Testis (tissue), 3 donors: ENCODE results near the gene MYORG. TPM values are rescaled to one million over a fixed set of nuclear protein-coding genes. Genes with fewer than 3 reads are reported as not detected.

ENCODE experiments used
- DNase-seq: peaks from one replicate; pipeline ENCODE4 v3.0.0-alpha.2; 2019
- H3K27ac ChIP-seq, 2 donors: fragments of 200-600 bp; sonication (generic); one replicate each; pipeline ENCODE4 v1.5.1; 2019
- H3K27me3 ChIP-seq: fragments of 200-600 bp; sonication (generic); one replicate; pipeline ENCODE4 v1.5.1; 2019
- H3K36me3 ChIP-seq: fragments of 200-600 bp; sonication (generic); one replicate; pipeline ENCODE4 v1.5.1; 2017; ENCODE audit warnings: low read depth; ENCODE audit errors: missing control alignments
- H3K4me1 ChIP-seq: fragments of 200-600 bp; sonication (generic); one replicate; pipeline ENCODE4 v1.5.1; 2019
- H3K4me3 ChIP-seq, 2 donors: fragments of 200-600 bp; sonication (generic); one replicate each; pipeline ENCODE4 v1.5.1; 2017 to 2019
- H3K9me3 ChIP-seq: fragments of 200-600 bp; sonication (generic); one replicate; pipeline ENCODE4 v1.5.1; 2017
- CTCF ChIP-seq, 3 experiments: fragments of 450-650 bp in 2 of 3; fragments of 200-600 bp in 1 of 3; sonication (generic) in 1 of 3; IDR thresholded peaks; one replicate each; pipeline ENCODE4 v1.5.1; 2016 to 2019; ENCODE audit warnings: antibody characterized with exemption in 3 of 3, mild to moderate bottlenecking in 2 of 3, moderate library complexity in 1 of 3
- POLR2A ChIP-seq: fragments of 450-650 bp; IDR thresholded peaks from one replicate; pipeline ENCODE4 v1.6.1; 2017; ENCODE audit warnings: antibody characterized with exemption, mild to moderate bottlenecking, moderate library complexity
- WGBS, 2 donors: methylation state at CpG; one replicate each; pipeline ENCODE4 v1.1.5; 2018; 5-methylcytosine and 5-hydroxymethylcytosine counted together
- intact Hi-C: fragments of 100-400 bp; cut with DNase I; formaldehyde crosslinking; loops from one replicate; pipeline ENCODE4 v1.15.1; 2023; ENCODE audit warnings: low total_unique reads
- polyA plus RNA-seq: library from polyadenylated mRNA; stranded (reverse); fragments of 350-450 nt; fragmentation: Illumina TruSeq; extraction: RNeasy Lipid Tissue Mini Kit (QIAGEN cat#74804); gene quantifications from one replicate; pipeline ENCODE4 v1.2.3, GENCODE V29; 2014; ENCODE audit warnings: low read depth, low replicate concordance; ENCODE audit not compliant: insufficient read depth
- total RNA-seq, 2 donors: library from RNA; depleted of rRNA; stranded (reverse); fragments of >200 nt; gene quantifications; one replicate each; pipeline ENCODE4 v1.2.3, GENCODE V29; 2016

Gene MYORG
- total and polyA plus RNA-seq, 3 donors from 2014 or later: 2.8 to 4.6 (median 2.8) TPM

- Histone ChIP-seq H3K27ac (no peak overlapping the region), H3K36me3 (no peaks in the 10 kb centered on the region), H3K27me3 (no peaks in the 10 kb centered on the region), H3K4me3 (no peak overlapping the region), H3K4me1 (no peaks in the 10 kb centered on the region), H3K9me3 (no peaks in the 10 kb centered on the region)
- intact Hi-C loops: no loop called here
- TF ChIP-seq POLR2A: no peak
- no peak for DNase-seq
- WGBS, 2 donors: 32 to 86% methylated on average over 1 of the region's 1 CpG
Observed at GRCh38 chr9:34412336-34412735, 35.6 kb upstream of the MYORG start.

- H3K27me3 ChIP-seq: no peaks in the 10 kb centered on the region
- no peak overlapping the region for H3K4me3 ChIP-seq
- no peak overlapping the region for H3K27ac ChIP-seq
- 57 to 83% methylated on average over 2 of the region's 2 CpGs for WGBS, 2 donors
- no peaks in the 10 kb centered on the region for H3K4me1 ChIP-seq
- no peak for TF ChIP-seq POLR2A
- no peak for TF ChIP-seq CTCF (IDR thresholded peaks at IDR 0.05)
- no peak for DNase-seq
- no peaks in the 10 kb centered on the region for H3K9me3 ChIP-seq
- no peaks in the 10 kb centered on the region for H3K36me3 ChIP-seq
- intact Hi-C loops: loop anchor here (10.0 kb wide), 1 partner anchor 96 kb away; no protein-coding TSS in a partner anchor
Observed at GRCh38 chr9:34409154-34409553, 32.5 kb upstream of the MYORG start.

- intact Hi-C loops: loop anchor here (10.0 kb wide), 1 partner anchor 97 kb away; no protein-coding TSS in a partner anchor
- 89 to 100% methylated on average over 1 of the region's 1 CpG for WGBS, 2 donors
- H3K4me1 ChIP-seq: no peaks in the 10 kb centered on the region
- no peaks in the 10 kb centered on the region for H3K36me3 ChIP-seq
- no peak overlapping the region for H3K27ac ChIP-seq
- DNase-seq: no peak
- H3K4me3 ChIP-seq: no peak overlapping the region
- H3K9me3 ChIP-seq: no peaks in the 10 kb centered on the region
- no peaks in the 10 kb centered on the region for H3K27me3 ChIP-seq
- TF ChIP-seq CTCF (IDR thresholded peaks at IDR 0.05) (no peak), POLR2A (no peak)
Observed at GRCh38 chr9:34408173-34408572, 31.5 kb upstream of the MYORG start.

GRCh38 chr9:34406219-34406618, 29.5 kb upstream of the MYORG start:
- Histone ChIP-seq H3K27me3 (no peaks in the 10 kb centered on the region), H3K4me1 (no peaks in the 10 kb centered on the region), H3K27ac (no peak overlapping the region), H3K36me3 (no peaks in the 10 kb centered on the region), H3K4me3 (no peak overlapping the region), H3K9me3 (no peaks in the 10 kb centered on the region)
- intact Hi-C loops: loop anchor here (10.0 kb wide), 1 partner anchor 99 kb away; no protein-coding TSS in a partner anchor
- TF ChIP-seq POLR2A (no peak), CTCF (IDR thresholded peaks at IDR 0.05) (no peak)
- WGBS, 2 donors: 89 to 94% methylated on average over 1 of the region's 1 CpG
- no peak for DNase-seq

GRCh38 chr9:34405719-34406118, 29.0 kb upstream of the MYORG start:
- Histone ChIP-seq H3K4me3 (no peak overlapping the region), H3K9me3 (no peaks in the 10 kb centered on the region), H3K27ac (no peak overlapping the region), H3K27me3 (no peaks in the 10 kb centered on the region), H3K4me1 (no peaks in the 10 kb centered on the region), H3K36me3 (no peaks in the 10 kb centered on the region)
- no peak for DNase-seq
- intact Hi-C loops: loop anchor here (10.0 kb wide), 1 partner anchor 99 kb away; no protein-coding TSS in a partner anchor
- 90 to 95% methylated on average over 6 to 7 of the region's 7 CpGs for WGBS, 2 donors
- TF ChIP-seq POLR2A: no peak
